H9 (cell line): ENCODE measurements around the gene P4HA1. TPM values are rescaled to one million over a fixed set of nuclear protein-coding genes. Genes with fewer than 3 reads are reported as not detected.

Source experiments
- DNase-seq: peaks from one replicate; pipeline ENCODE4 v3.0.0-alpha.2; 2017
- H2AFZ ChIP-seq: one replicate; pipeline ENCODE4 v1.6.1; 2013; ENCODE audit warnings: mild to moderate bottlenecking, low read length, control low read depth, moderate library complexity
- H2AK5ac ChIP-seq: 2 replicates; pipeline ENCODE4 v1.6.1; 2013; ENCODE audit warnings: low read length, control low read depth, mixed read lengths; ENCODE audit not compliant: insufficient read length
- H2BK120ac ChIP-seq: one replicate; pipeline ENCODE4 v1.6.1; 2013; ENCODE audit warnings: low read depth, mild to moderate bottlenecking, low read length, control low read depth, inconsistent platforms; ENCODE audit not compliant: poor library complexity, severe bottlenecking
- H2BK12ac ChIP-seq: 2 replicates; pipeline ENCODE4 v1.6.1; 2013; ENCODE audit warnings: low read length, control low read depth, mixed read lengths, low read depth; ENCODE audit not compliant: insufficient read length
- H2BK15ac ChIP-seq: 2 replicates; pipeline ENCODE4 v1.6.1; 2013; ENCODE audit warnings: low read depth, low read length, control low read depth
- H2BK20ac ChIP-seq: one replicate; pipeline ENCODE4 v1.6.1; 2013; ENCODE audit warnings: low read depth, mild to moderate bottlenecking, low read length, control low read depth, inconsistent platforms; ENCODE audit not compliant: poor library complexity, severe bottlenecking
- H2BK5ac ChIP-seq: 2 replicates; pipeline ENCODE4 v1.6.1; 2013; ENCODE audit warnings: low read length, control low read depth, mixed read lengths; ENCODE audit not compliant: insufficient read length
- H3K14ac ChIP-seq: 2 replicates; pipeline ENCODE4 v1.6.1; 2013; ENCODE audit warnings: low read length, control low read depth; ENCODE audit not compliant: insufficient read depth
- H3K18ac ChIP-seq: 2 replicates; pipeline ENCODE4 v1.6.1; 2013; ENCODE audit warnings: low read depth, mild to moderate bottlenecking, mixed read lengths, low read length, control low read depth; ENCODE audit not compliant: insufficient read length
- H3K23ac ChIP-seq: 2 replicates; pipeline ENCODE4 v1.6.1; 2013; ENCODE audit warnings: low read length, control low read depth, mixed read lengths, low read depth; ENCODE audit not compliant: insufficient read length
- H3K23me2 ChIP-seq: 2 replicates; pipeline ENCODE4 v1.6.1; 2013; ENCODE audit warnings: low read depth, mild to moderate bottlenecking, mixed read lengths, low read length, control low read depth; ENCODE audit not compliant: insufficient read length, poor library complexity, severe bottlenecking
- H3K27ac ChIP-seq: 2 replicates; pipeline ENCODE4 v1.5.1; 2013; ENCODE audit warnings: low read length, control low read depth, mixed read lengths, low read depth; ENCODE audit not compliant: insufficient read length
- H3K27me3 ChIP-seq: 2 replicates; pipeline ENCODE4 v1.6.1; 2013; ENCODE audit warnings: low read length, control low read depth, inconsistent platforms; ENCODE audit not compliant: insufficient read depth
- H3K4ac ChIP-seq: 2 replicates; pipeline ENCODE4 v1.6.1; 2013; ENCODE audit warnings: low read depth, mild to moderate bottlenecking, control low read depth, inconsistent platforms, low read length, moderate library complexity
- H3K4me1 ChIP-seq: 2 replicates; pipeline ENCODE4 v1.6.1; 2013; ENCODE audit warnings: low read length, control low read depth, inconsistent platforms; ENCODE audit not compliant: insufficient read depth
- H3K4me2 ChIP-seq: 2 replicates; pipeline ENCODE4 v1.6.1; 2013; ENCODE audit warnings: low read length, control low read depth, mixed read lengths; ENCODE audit not compliant: insufficient read length, insufficient read depth
- H3K56ac ChIP-seq: 2 replicates; pipeline ENCODE4 v1.6.1; 2013; ENCODE audit warnings: low read depth, mild to moderate bottlenecking, mixed read lengths, low read length, control low read depth; ENCODE audit not compliant: insufficient read length
- H3K79me1 ChIP-seq: 2 replicates; pipeline ENCODE4 v1.6.1; 2013; ENCODE audit warnings: low read depth, mild to moderate bottlenecking, moderate library complexity, low read length, control low read depth, inconsistent platforms; ENCODE audit not compliant: insufficient read depth, poor library complexity, severe bottlenecking
- H3K79me2 ChIP-seq: 2 replicates; pipeline ENCODE4 v1.6.1; 2013; ENCODE audit warnings: low read length, control low read depth, inconsistent platforms; ENCODE audit not compliant: insufficient read depth
- H3K9ac ChIP-seq: 2 replicates; pipeline ENCODE4 v1.6.1; 2013; ENCODE audit warnings: low read length, control low read depth, mixed read lengths; ENCODE audit not compliant: insufficient read length; ENCODE audit errors: extremely low read depth
- H3K9me3 ChIP-seq: one replicate; pipeline ENCODE4 v1.6.1; 2013; ENCODE audit warnings: low read depth, low read length, inconsistent platforms; ENCODE audit not compliant: control insufficient read depth
- H3T11ph ChIP-seq: one replicate; pipeline ENCODE4 v1.6.1; 2013; ENCODE audit warnings: mild to moderate bottlenecking, low read length, control low read depth, inconsistent platforms
- H4K20me1 ChIP-seq: one replicate; pipeline ENCODE4 v1.6.1; 2013; ENCODE audit not compliant: control insufficient read depth, insufficient read length, insufficient read depth
- H4K5ac ChIP-seq: 2 replicates; pipeline ENCODE4 v1.6.1; 2013; ENCODE audit warnings: low read depth, mild to moderate bottlenecking, mixed read lengths, low read length, control low read depth; ENCODE audit not compliant: insufficient read length
- H4K8ac ChIP-seq: replicated peaks from 2 replicates; pipeline ENCODE4 v1.6.1; 2013; ENCODE audit warnings: low read length, control low read depth, mixed read lengths, low read depth; ENCODE audit not compliant: insufficient read length
- H4K91ac ChIP-seq: 2 replicates; pipeline ENCODE4 v1.6.1; 2013; ENCODE audit warnings: low read depth, mild to moderate bottlenecking, moderate library complexity, mixed read lengths, low read length, control low read depth; ENCODE audit not compliant: insufficient read length
- H3K27ac Mint-ChIP-seq, 3 experiments: 2 replicates in 2 of 3; 3 replicates in 1 of 3; pipeline ENCODE4 v1.8.0; 2020 to 2021; ENCODE audit warnings: mixed read lengths in 3 of 3, mild to moderate bottlenecking in 1 of 3, moderate library complexity in 1 of 3
- H3K27me3 Mint-ChIP-seq: 2 replicates; pipeline ENCODE4 v1.8.0; 2021; ENCODE audit warnings: low read depth, mild to moderate bottlenecking, moderate library complexity, mixed read lengths
- H3K36me3 Mint-ChIP-seq, 3 experiments: 2 replicates in 2 of 3; 3 replicates in 1 of 3; pipeline ENCODE4 v1.8.0; 2020 to 2021; ENCODE audit warnings: low read depth in 3 of 3, mixed read lengths in 3 of 3; ENCODE audit not compliant: insufficient read depth in 1 of 3
- H3K4me1 Mint-ChIP-seq, 2 experiments: 2 replicates each; pipeline ENCODE4 v1.8.0; 2020; ENCODE audit warnings: mixed read lengths in 2 of 2
- H3K4me3 Mint-ChIP-seq, 2 experiments: 2 replicates in 1 of 2; 3 replicates in 1 of 2; pipeline ENCODE4 v1.8.0; 2020 to 2021; ENCODE audit warnings: mild to moderate bottlenecking in 2 of 2, mixed read lengths in 2 of 2, moderate library complexity in 1 of 2
- H3K9me3 Mint-ChIP-seq, 2 experiments: 2 replicates in 1 of 2; 3 replicates in 1 of 2; pipeline ENCODE4 v1.8.0; 2020; ENCODE audit warnings: mild to moderate bottlenecking in 2 of 2, mixed read lengths in 2 of 2, moderate library complexity in 1 of 2
- CTCF ChIP-seq: fragments of 200-600 bp; sonication (generic); conservative IDR thresholded peaks from 3 replicates; pipeline ENCODE4 v1.8.0; 2021; ENCODE audit warnings: antibody characterized with exemption, mild to moderate bottlenecking
- WGBS: extraction: QIAGEN DNeasy Blood & Tissue Kit; methylation state at CpG from one replicate; pipeline ENCODE4 v1.1.7; 2013; ENCODE audit warnings: missing lambda C conversion rate, low lambda C conversion rate, mixed read lengths; ENCODE audit not compliant: insufficient read length; ENCODE audit errors: extremely low coverage; 5-methylcytosine and 5-hydroxymethylcytosine counted together
- total RNA-seq: library from RNA; stranded (reverse); gene quantifications from 2 replicates; pipeline ENCODE4 v1.2.1, GENCODE V29; 2021

The P4HA1 gene
- total RNA-seq, 1 experiment from 2014 or later = 48.6 TPM

GRCh38 chr10:73083221-73083620 lies 13.4 kb downstream of the P4HA1 start:
- Mint-ChIP-seq H3K4me1 (peaks cover 0 to 5% of the 10 kb centered on the region in 2 experiments; a peak in 1 of 4 replicates), H3K4me3 (no peak overlapping the region), H3K36me3 (no peaks in the 10 kb centered on the region), H3K9me3 (no peaks in the 10 kb centered on the region), H3K27ac (no peak overlapping the region), H3K27me3 (no peaks in the 10 kb centered on the region)
- Histone ChIP-seq H2BK120ac (no peak overlapping the region), H2BK15ac (no peak overlapping the region), H3K4ac (no peak overlapping the region), H3K23me2 (no peaks in the 10 kb centered on the region), H3K23ac (no peak overlapping the region), H4K91ac (no peak overlapping the region), H3K4me2 (no peak overlapping the region), H4K5ac (no peak overlapping the region), H3T11ph (no peak overlapping the region), H3K18ac (no peak overlapping the region), H3K9ac (no peak overlapping the region), H2AK5ac (no peak overlapping the region), H3K27me3 (no peaks in the 10 kb centered on the region), H4K20me1 (no peaks in the 10 kb centered on the region), H2AFZ (no peak overlapping the region), H2BK12ac (no peak overlapping the region), H3K79me1 (peaks cover 4% of the 10 kb centered on the region), H3K9me3 (no peaks in the 10 kb centered on the region), H3K4me1 (no peaks in the 10 kb centered on the region; the same call in 1 of the 2 replicates), H2BK20ac (no peak overlapping the region), H3K56ac (no peak overlapping the region), H3K79me2 (no peaks in the 10 kb centered on the region; the same call in 1 of the 2 replicates), H3K27ac (no peak overlapping the region), H3K14ac (no peak overlapping the region), H2BK5ac (no peak overlapping the region), H4K8ac (no peak overlapping the region)
- no peak for TF ChIP-seq CTCF
- WGBS = no CpG with 5 or more reads among the region's 2 CpGs
- no peak for DNase-seq
